Anterior cingulate cortex (tissue), 58 donors: Measurements from ENCODE around the gene NFS1.
"Not testable (repeated sequence)": the region's sequence is repeated elsewhere in the genome, so short reads cannot be mapped to it uniquely, and the experiment has no call there.

Experiments used
- DNase-seq, 58 donors: peaks; one replicate each; lab custom pipeline; 2025; lab: John Stamatoyannopoulos, UW

NFS1 gene

GRCh38 chr20:35685368-35685767, 13.8 kb downstream of the NFS1 start:
- not testable (repeated sequence) for DNase-seq

- DNase-seq: no peak
Measured at GRCh38 chr20:35681960-35682359, 17.2 kb downstream of the NFS1 start.

DNA sequence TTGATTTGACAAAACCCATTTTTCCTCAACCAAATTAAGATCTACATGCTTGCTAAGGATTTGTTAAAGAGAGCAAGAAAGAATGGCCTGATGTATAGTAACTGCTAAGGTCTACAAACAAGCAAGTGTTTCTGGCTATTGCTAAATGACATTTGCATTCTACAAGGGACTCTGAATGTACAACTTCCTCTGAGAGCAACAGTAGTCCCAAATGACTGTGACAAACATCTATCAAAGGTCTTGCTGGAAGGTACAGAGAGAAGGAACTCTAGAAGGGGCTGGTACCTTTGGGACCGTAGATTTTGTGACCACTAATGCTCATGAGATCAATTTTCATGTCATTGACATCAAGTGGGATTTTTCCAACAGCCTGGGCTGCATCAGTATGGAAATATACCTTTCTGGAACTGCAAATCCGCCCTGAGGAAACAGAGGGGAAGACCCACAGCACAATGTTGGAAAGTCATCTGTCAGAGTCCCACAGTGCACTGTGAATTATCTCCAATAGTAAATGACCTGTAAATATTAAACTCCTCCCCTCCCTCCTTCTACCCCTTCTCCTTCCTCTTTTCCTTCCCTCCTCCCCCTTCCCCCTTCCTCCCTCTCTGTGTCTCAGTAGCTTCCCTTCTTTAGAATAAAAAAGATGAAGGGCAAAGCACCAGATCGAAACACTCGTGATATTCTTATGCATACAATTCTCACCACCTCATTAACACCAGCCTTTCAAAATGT, 18.5 kb downstream of the NFS1 start:
- DNase-seq: no peak

DNA sequence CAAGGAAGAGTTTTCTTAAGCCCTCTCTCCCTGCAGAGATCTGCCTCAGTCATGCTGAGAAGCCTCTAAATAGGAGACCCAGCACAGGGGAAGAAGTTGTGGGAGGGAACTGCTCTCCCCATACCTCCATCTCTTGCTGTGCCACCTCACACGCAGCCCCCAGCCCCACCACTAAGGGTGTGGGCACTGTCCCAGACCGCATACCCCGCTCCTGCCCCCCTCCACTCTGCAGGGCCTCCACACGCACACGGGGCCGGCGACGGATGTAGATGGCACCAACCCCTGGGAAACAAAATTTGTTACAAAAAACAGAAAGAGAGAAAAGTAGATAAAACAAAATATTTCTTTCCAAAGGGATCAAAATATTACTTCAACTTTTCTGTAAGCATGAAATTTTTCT, 24.2 kb downstream of the NFS1 start:
- DNase-seq: no peak

DNA sequence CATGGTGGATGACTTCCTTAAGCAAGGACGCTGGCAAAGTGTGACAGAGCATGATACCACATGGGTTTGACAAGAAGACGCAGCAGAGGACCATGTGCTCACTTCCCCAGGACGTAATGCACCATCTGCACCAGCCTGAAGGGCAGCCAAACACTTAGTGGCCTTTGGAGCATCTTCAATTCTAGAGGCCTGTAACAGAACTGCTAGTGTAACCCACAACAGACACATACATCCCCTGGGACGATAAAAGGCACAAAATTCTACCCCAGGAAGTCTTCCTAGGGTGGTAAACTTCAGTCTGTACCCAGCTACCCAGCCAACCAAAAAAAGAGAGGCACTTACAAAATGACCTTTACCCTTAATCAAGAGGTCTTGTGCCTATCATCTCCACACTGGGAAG, 25.3 kb downstream of the NFS1 start:
- no peak for DNase-seq

DNA sequence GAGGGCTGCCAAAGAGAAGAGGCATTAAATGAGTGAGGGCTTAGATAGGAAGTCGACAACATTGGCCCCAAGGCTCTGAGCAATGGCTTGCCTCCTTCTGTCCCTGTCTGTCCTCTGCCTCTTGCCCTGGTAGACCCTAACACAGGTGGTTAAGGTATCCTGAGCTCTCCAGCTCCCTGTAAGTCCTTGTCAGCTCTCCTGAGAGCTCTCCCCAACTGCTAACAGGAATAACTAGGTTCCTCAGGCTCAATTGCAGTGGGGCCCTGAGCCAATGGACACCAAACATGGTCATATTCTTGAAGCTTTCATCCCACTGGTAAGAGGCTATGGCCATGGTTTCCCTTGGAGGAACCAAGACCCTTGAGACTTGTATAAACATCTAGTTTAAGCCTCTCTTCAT, 29.5 kb downstream of the NFS1 start:
- no peak for DNase-seq

DNA sequence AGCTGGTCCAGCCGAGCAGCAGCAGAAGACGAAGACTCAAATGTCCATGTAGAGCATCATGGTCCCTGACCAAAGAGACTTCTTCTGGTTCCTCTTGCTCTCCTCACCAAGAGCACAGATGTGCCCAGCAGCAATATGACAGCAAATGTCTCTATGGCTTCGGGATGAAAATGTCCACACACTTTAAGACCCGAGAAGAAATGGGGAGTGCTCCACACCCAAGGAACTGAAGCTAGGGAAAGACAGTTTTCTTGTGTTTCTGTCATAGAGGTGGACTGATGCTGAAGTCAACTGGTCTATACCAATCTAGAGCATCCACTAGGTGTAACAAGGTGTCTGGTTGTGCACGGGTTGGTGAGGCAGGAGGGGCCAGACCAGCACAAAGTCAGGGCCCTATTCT, 29.9 kb downstream of the NFS1 start:
- DNase-seq: no peak

DNA sequence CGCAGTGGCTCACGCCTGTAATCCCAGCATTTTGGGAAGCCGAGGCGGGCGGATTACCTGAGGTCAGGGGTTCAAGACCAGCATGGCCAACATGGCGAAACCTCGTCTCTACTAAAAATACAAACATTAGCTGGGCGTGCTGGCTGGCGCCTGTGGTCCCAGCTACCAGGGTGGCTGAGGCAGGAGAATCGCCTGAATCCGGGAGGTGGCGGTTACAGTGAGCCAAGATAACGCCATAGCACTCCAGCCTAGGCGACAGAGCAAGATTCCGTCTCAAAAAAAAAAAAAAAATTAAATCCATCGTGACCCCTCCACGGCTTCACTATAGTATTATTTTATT, 33.2 kb downstream of the NFS1 start:
- DNase-seq: no peak

DNA sequence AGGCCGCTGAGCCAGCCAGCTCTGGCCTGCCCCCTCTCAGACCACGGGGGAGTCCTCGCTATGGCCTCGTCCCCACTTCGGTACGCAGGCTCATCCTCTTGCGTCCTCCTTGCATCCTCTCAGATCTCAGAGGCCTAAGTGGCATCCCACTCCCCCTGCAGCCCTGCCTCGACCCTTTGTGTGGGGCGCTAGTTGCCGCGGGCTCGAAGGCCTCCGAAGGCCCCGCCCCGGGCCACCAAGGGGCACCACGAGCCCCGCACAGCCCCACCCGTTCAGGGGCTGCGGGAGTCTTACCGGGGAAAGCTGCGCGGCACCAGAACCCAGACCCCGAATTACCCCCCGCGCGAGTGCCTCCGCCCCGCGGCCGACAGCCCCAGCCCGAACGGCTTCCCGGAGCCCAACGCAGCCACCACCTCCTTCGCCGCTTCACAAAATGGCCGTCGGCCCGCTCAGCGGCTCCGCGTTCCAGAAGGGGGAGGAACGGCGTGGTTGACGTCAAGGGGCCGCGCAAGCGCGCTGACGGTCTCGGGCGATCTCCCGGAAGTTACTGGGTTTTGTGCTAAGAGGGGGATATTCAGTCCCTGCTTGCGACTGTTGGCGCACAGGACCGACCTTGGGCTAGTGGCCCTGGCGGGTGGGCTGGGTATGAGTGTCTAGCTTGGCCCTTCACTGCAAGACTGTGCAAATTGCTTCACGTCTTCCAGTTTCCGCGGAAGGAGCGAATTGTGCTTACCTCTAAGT, 34.5 kb downstream of the NFS1 start, which contains the start of the genes CPNE1 and RBM12:
TSS of gene CPNE1 (minus strand) at position 435 of the 741 bp plus-strand sequence. CDS start 31,977 bp downstream, outside the sequence.
TSS of gene RBM12 (minus strand) at position 435 of the 741 bp plus-strand sequence. CDS start 9,578 bp downstream, outside the sequence.
- DNase-seq: peak; percentile 15 to 94 (median 89)

- DNase-seq: peak in 38 of 58 donors; percentile 1 to 66 (median 31)
Measured at GRCh38 chr20:35663516-35664465, 35.4 kb downstream of the NFS1 start.

DNA sequence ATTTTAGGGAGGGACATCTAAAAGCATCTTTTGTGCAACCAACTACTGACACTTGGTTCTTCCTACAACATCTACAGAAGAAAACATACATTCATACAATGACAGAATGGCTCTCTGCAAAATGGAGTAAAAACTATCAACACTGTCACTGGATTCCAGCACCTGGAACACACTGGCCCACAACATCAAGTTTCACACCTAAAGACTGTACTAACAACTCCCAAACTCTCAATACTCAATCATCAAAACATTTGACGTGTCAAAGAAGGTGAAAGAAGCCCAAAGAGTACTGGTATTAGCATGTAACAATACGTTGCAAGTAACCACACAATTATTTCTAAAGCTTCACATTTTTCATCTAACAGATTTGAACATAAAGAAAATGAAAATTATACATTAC, 36.6 kb downstream of the NFS1 start:
- DNase-seq: no peak

- no peak for DNase-seq
Measured at GRCh38 chr20:35661908-35662307, 37.2 kb downstream of the NFS1 start.

- no peak for DNase-seq
Measured at GRCh38 chr20:35661053-35661452, 38.1 kb downstream of the NFS1 start.

DNA sequence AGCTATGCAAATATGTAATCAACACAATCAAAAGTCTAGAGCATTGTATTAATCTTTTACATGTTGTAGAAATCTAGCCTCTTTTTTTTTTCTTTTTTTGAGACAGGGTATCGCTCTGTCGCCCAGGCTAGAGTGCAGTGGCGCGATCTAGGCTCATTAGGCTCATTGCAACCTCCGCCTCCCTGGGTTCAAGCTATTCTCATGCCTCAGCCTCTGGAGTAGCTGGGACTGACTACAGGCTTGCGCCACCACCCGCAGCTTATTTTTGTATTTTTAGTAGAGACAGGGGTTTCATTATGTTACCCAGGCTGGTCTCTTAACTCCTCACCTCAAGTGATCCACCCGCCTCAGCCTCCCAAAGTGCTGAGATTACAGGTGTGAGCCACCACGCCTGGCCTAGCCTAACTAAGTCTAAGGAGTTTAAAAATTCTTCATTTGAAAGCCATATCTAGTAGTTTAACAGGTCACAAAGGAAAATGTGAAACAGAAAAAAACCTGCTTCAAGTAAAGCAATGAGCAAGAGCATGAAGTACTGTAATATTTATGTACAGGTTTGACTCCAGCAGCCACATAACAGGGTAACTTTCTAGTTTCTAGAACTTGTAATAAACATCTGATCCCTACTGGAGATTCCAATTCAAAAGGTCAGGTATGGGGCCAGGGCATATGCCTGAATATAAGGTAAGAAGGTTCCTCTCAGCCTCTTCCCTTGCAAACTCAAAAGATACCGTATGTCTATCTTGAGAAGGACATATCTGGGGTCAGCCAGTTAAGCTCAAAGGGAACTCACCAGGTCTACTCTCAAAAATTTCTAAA, 38.8 kb downstream of the NFS1 start:
- no peak for DNase-seq

GRCh38 chr20:35657271-35657670, 41.9 kb downstream of the NFS1 start:
- DNase-seq: no peak

DNA sequence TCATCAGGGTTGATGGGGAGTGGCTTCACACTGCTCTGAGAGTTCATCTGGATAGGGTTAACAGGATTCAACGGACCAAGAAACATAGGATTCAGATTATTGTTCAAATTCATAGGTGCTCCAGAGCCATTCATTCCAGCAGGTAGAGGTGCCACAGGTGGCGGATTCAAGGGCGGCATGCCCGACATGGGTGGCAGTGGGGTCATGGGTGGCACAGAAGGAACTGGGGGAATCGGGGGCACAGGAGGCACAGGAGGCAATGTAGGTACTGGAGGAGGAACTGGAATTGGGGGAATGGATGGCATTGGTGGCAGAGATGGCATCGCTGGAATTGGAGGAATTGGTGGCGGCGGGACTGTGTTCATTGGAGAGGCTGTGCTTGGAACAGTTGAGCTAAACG, 44.7 kb downstream of the NFS1 start:
- DNase-seq: no peak

DNA sequence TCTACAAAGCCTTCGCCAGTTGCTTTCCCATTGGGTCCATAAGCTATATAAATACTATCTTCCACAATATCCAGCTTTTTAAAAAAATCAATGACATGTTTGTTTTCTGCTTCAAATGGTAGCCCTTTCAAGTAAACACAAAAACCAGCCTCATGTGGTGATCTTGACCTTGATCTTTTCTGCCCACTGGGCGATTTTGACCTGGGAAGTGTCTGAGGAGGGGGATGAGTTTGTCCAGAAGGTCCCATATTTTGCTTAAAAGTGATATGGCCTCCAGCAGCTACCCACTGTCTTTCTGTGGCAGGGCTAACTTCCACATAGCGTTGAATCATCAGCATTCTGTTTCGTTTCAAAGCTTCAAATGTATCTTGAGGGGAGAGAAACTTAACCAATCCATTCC, 45.3 kb downstream of the NFS1 start:
- no peak for DNase-seq

DNA sequence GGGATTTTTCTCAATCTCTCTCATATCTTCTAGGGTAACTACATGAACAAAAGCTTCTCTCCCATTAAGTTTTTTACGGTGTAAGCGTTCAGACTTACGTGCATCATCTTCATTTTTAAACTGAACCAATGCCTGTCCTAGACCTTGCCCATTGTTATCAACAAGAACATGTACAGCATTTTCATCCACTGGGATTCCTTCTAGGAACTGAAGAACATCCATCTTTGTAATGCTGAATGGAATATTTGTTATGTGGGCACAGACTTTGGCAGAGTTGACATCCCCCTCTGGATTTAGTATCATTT, 45.8 kb downstream of the NFS1 start:
- no peak for DNase-seq

- DNase-seq: no peak
Measured at GRCh38 chr20:35652641-35653429, 46.3 kb downstream of the NFS1 start.
